PFSK-1 (cell line): ENCODE measurements around the gene ANKRD33B.

Experiments used
- FOXP2 ChIP-seq: optimal IDR thresholded peaks from 2 replicates; pipeline ENCODE3; 2011; ENCODE audit warnings: borderline replicate concordance, control low read depth, inconsistent platforms; ENCODE audit not compliant: insufficient read depth; ENCODE audit errors: extremely low read length, extremely low read depth
- POLR2AphosphoS5 ChIP-seq: IDR thresholded peaks from 2 replicates; pipeline ENCODE4 v1.6.1; 2012; ENCODE audit warnings: low read depth, mild to moderate bottlenecking, control low read depth, low read length, moderate library complexity
- SIN3A ChIP-seq: IDR thresholded peaks from 2 replicates; pipeline ENCODE4 v1.6.1; 2012; ENCODE audit warnings: mild to moderate bottlenecking, low read length, moderate library complexity, borderline replicate concordance; ENCODE audit not compliant: insufficient read depth
- TAF1 ChIP-seq: IDR thresholded peaks from 2 replicates; pipeline ENCODE4 v1.6.1; 2012; ENCODE audit warnings: low read length, control low read depth, borderline replicate concordance; ENCODE audit not compliant: insufficient read depth
- TF ChIP-seq, protein P1 (sequence below), 2 experiments: IDR thresholded peaks; 2 replicates each; pipeline versions ENCODE4 v1.6.1 to v1.8.0; 2011 to 2012; ENCODE audit warnings: low read depth in 2 of 2, low read length in 2 of 2, control low read depth in 1 of 2, inconsistent platforms in 1 of 2, mild to moderate bottlenecking in 1 of 2, moderate library complexity in 1 of 2; ENCODE audit not compliant: insufficient read depth in 1 of 2

Gene ANKRD33B

DNA sequence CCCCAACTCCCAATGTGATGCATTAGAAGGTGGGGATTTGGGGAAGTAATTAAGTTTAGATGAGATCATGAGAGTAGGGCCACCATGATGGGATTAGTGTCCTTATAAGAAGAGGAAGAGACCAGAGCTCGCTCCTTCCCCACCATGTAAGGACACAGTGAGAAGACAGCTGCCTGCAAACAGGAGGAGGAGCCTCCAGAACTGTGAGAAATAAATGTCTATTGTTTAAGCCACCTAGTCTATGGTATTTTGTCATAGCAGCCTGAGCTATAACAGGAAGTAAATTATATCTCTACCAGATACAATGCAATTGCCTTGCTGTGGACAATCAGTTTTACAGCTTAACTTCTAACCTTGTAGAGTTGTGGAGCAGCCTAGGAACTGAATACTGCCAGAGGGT is 58.0 kb downstream of the ANKRD33B start:
- TF ChIP-seq SIN3A (no peak), FOXP2 (no peak), TAF1 (no peak), POLR2AphosphoS5 (no peak)
- TF ChIP-seq, protein P1, sequence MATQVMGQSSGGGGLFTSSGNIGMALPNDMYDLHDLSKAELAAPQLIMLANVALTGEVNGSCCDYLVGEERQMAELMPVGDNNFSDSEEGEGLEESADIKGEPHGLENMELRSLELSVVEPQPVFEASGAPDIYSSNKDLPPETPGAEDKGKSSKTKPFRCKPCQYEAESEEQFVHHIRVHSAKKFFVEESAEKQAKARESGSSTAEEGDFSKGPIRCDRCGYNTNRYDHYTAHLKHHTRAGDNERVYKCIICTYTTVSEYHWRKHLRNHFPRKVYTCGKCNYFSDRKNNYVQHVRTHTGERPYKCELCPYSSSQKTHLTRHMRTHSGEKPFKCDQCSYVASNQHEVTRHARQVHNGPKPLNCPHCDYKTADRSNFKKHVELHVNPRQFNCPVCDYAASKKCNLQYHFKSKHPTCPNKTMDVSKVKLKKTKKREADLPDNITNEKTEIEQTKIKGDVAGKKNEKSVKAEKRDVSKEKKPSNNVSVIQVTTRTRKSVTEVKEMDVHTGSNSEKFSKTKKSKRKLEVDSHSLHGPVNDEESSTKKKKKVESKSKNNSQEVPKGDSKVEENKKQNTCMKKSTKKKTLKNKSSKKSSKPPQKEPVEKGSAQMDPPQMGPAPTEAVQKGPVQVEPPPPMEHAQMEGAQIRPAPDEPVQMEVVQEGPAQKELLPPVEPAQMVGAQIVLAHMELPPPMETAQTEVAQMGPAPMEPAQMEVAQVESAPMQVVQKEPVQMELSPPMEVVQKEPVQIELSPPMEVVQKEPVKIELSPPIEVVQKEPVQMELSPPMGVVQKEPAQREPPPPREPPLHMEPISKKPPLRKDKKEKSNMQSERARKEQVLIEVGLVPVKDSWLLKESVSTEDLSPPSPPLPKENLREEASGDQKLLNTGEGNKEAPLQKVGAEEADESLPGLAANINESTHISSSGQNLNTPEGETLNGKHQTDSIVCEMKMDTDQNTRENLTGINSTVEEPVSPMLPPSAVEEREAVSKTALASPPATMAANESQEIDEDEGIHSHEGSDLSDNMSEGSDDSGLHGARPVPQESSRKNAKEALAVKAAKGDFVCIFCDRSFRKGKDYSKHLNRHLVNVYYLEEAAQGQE (IDR thresholded peaks at IDR 0.05; ENCODE audit: insufficient read depth in 1 of 2, low read depth in 2 of 2, low read length in 2 of 2), result no peak

DNA sequence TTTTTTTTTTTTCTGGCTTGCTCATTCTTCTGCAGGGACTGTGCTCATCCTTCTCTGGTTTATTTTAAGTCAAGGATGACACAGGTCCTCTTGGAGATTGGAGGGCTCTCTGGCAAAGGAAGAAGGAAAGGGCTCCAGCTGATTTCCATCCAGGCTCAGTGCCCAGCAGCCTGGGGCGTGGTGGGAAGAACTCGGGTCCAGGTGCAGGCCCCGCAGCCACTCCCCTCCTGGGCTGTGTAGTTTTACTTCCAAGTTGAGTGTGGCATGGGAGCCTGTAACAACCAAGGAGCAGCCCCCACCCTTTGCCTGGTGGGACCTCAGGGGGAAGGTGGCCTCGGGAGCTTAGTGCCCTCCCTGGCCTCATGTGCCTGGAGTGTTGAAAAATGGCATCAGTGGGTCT is 58.9 kb downstream of the ANKRD33B start:
- TF ChIP-seq POLR2AphosphoS5 (no peak), SIN3A (no peak), FOXP2 (no peak), TAF1 (no peak)
- TF ChIP-seq, protein P1 (IDR thresholded peaks at IDR 0.05; ENCODE audit: insufficient read depth in 1 of 2, low read depth in 2 of 2, low read length in 2 of 2), result no peak

DNA sequence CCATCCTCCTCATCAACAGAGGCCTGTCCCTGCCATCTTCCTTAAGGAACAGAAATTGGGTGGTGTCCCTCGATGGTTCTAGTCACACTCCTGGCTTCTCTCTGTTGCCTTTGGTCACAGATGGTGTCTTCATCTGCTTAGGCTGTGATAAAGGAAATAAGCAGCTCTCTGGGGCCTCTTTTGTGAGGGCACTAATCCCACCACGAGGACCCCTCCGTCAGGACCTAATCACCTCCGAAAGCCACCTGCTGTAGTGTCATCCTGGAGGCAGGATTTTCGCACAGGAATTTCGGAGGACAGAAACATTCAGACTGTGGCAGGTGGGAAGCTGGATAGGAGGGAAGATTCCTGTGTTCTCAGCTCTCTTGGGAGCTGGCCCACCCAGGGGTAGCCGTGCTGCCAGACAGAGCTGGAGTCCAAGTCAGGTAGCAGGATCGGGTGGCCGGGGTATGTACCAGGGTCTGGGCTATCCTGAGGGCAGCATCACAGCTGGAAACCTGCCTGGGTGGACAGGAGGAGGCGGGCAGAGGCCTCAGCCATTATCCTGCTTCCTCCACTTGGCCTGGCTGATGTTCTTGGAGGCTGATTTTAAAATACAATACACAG is 59.5 kb downstream of the ANKRD33B start:
- no peak for TF ChIP-seq FOXP2
- TF ChIP-seq SIN3A, result no peak
- no peak for TF ChIP-seq TAF1
- TF ChIP-seq POLR2AphosphoS5, result no peak
- TF ChIP-seq, protein P1 (IDR thresholded peaks at IDR 0.05; ENCODE audit: insufficient read depth in 1 of 2, low read depth in 2 of 2, low read length in 2 of 2), result no peak

DNA sequence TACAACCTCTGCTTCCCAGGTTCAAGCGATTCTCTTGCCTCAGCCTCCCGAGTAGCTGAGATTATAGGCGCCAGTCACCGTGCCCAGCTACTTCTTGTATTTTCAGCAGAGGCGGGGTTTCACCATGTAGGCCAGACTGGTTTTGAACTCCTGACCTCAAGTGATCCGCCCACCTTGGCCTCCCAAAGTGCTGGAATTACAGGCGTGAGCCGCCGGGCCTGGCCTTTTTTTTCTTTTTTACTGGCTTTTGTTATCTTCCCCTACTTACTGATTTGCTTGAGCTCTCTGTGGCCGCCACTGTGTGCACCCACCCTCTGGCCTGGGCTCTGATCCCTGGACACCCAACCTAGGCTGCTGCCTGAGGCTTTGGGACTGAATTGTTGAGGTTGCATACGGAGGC is 60.3 kb downstream of the ANKRD33B start:
- no peak for TF ChIP-seq SIN3A
- no peak for TF ChIP-seq TAF1
- TF ChIP-seq, protein P1 (IDR thresholded peaks at IDR 0.05; ENCODE audit: insufficient read depth in 1 of 2, low read depth in 2 of 2, low read length in 2 of 2), result no peak
- no peak for TF ChIP-seq FOXP2
- no peak for TF ChIP-seq POLR2AphosphoS5
